Measurements from ENCODE around the gene CHST5. TPM values are rescaled to one million over a fixed set of nuclear protein-coding genes. Genes with fewer than 3 reads are reported as not detected.

CHST5 gene
- total and polyA plus RNA-seq, 9 of the 15 experiments (the other 6 are each of a cell fraction or from before 2014, with no cell fraction given) = 0.06 to 0.21 (median 0.14) TPM; not detected in 5

- Histone ChIP-seq H2AFZ (ENCODE audit: low read depth, low read length) (no peak overlapping the region), H3K9ac (ENCODE audit: insufficient read depth in 1 of 2, low read depth in 2 of 2, low read length in 2 of 2) (no peak overlapping the region; a peak in 1 of 4 replicates), H3K9me3 (replicated peaks; ENCODE audit: control insufficient read depth, insufficient read depth, low read depth, low read length) (no peaks in the 10 kb centered on the region), H3K27me3 (ENCODE audit: control insufficient read depth in 2 of 2, insufficient read depth in 2 of 2, low read length in 2 of 2) (peaks cover 26 to 52% of the 10 kb centered on the region in 2 experiments), H3K79me2 (ENCODE audit: control insufficient read depth, insufficient read depth, low read length) (no peaks in the 10 kb centered on the region), H4K20me1 (replicated peaks; ENCODE audit: control insufficient read depth, insufficient read depth, low read length) (peaks cover 4% of the 10 kb centered on the region; the same call in 1 of the 2 replicates), H3K27ac (ENCODE audit: extremely low read depth, low read depth, low read length) (no peak overlapping the region), H3K4me2 (ENCODE audit: insufficient read depth, low read length) (no peak overlapping the region), H3K4me3 (no peak overlapping the region), H3K4me1 (replicated peaks in 1 of 2; ENCODE audit: control insufficient read depth in 2 of 2, insufficient read depth in 2 of 2, low read length in 2 of 2) (peaks cover 0 to 16% of the 10 kb centered on the region in 2 experiments; a peak in 1 of 5 replicates), H3K36me3 (ENCODE audit: control insufficient read depth, insufficient read depth, low read length) (no peaks in the 10 kb centered on the region), H3K9me1 (ENCODE audit: control insufficient read depth, insufficient read depth, low read length) (no peaks in the 10 kb centered on the region)
- ChIA-PET POLR2A (no interaction called here), CTCF (ENCODE audit: low intra/inter-chr PET ratio) (no interaction called here)
- FAIRE-seq (no peak), DNase-seq (ENCODE audit: extremely low read depth in 1 of 4, low spot score in 3 of 4) (no peak), ATAC-seq (no peak)
- no TSS peak for BruUV-seq (replicated peaks)
- peak in 1 of 2 experiments; percentile 44 for TF ChIP-seq E2F6 (IDR thresholded peaks at IDR 0.05; ENCODE audit: borderline replicate concordance in 1 of 2, extremely low read depth in 1 of 2, insufficient read depth in 1 of 2, insufficient read length in 1 of 2, low read depth in 1 of 2, low read length in 1 of 2, poor library complexity in 1 of 2, severe bottlenecking in 1 of 2)
- no peak for TF ChIP-seq ZNF280A (IDR thresholded peaks at IDR 0.05; ENCODE audit: low read depth, partially characterized antibody)
- no peak for TF ChIP-seq ADNP (tag; IDR thresholded peaks at IDR 0.05)
- TF ChIP-seq ZNF780A (CRISPR knock-in tag; IDR thresholded peaks at IDR 0.05) = no peak
- 0 out of 2 replicates have a peak, but pooled peaks have one; percentile 51 for TF ChIP-seq ZC3H4 (CRISPR knock-in tag; IDR thresholded peaks at IDR 0.05; ENCODE audit: borderline replicate concordance)
- in situ Hi-C loops (cut with MboI) = no loop called here
- intact Hi-C loops (cut with micrococcal nuclease) = no loop called here
- 57% methylated on average over 29 of the region's 29 CpGs for WGBS (ENCODE audit: insufficient coverage, low coverage, missing lambda C conversion rate)
Observed at GRCh38 chr16:75529959-75530358, 5.9 kb downstream of the CHST5 start.

All from K562 (cell line).